Prostate gland (tissue), 2 donors: Measurements from ENCODE around the gene CDYL2.

Source experiments
- CTCF ChIP-seq, 4 experiments: fragments of 200-600 bp in 2 of 4; fragments of 450-650 bp in 2 of 4; sonication (generic) in 2 of 4; IDR thresholded peaks; 1 replicate in 3 of 4; 2 replicates in 1 of 4; pipeline ENCODE4 v1.5.1; 2016 to 2019; ENCODE audit warnings: antibody characterized with exemption in 4 of 4, mild to moderate bottlenecking in 2 of 4, moderate library complexity in 2 of 4
- POLR2A ChIP-seq: fragments of 450-650 bp; IDR thresholded peaks from one replicate; pipeline ENCODE4 v1.6.1; 2016; ENCODE audit warnings: antibody characterized with exemption, mild to moderate bottlenecking
- POLR2AphosphoS5 ChIP-seq: sonication (generic); formaldehyde crosslinking; IDR thresholded peaks from one replicate; pipeline ENCODE4 v1.6.1; 2017; ENCODE audit warnings: antibody characterized with exemption

GRCh38 chr16:80804056-80804525 is 307 bp downstream of the CDYL2 start:
- TF ChIP-seq CTCF (IDR thresholded peaks at IDR 0.05) (no peak), POLR2AphosphoS5 (no peak), POLR2A (no peak)
